NCI-H460 (cell line): Measurements from ENCODE around the gene KCNA5. TPM values are rescaled to one million over a fixed set of nuclear protein-coding genes. Genes with fewer than 3 reads are reported as not detected.

ENCODE experiments used
- total RNA-seq: library from RNA; depleted of rRNA; stranded (reverse); fragments of >200 nt; shearing (Covaris generic); gene quantifications from 2 replicates; pipeline ENCODE4 v1.2.3, GENCODE V29; 2014; rRNA removed

Gene KCNA5
- total RNA-seq, 1 experiment from 2014 or later = not detected

Other genes starting within 250 kb of the KCNA5 start
- not detected in 2 replicates for gene KCNA1, start 134.0 kb upstream of the KCNA5 start, total RNA-seq